Ascending aorta (tissue), 2 donors: ENCODE measurements around the gene PEAK1. TPM values are rescaled to one million over a fixed set of nuclear protein-coding genes. Genes with fewer than 3 reads are reported as not detected.
"Not testable (repeated sequence)": the region's sequence is repeated elsewhere in the genome, so short reads cannot be mapped to it uniquely, and the experiment has no call there.

ENCODE experiments used
- DNase-seq, 2 donors: peaks; one replicate each; pipeline ENCODE4 v3.0.0-alpha.2; 2019; ENCODE audit warnings: low spot score in 2 of 2
- H3K27ac ChIP-seq, 2 donors: fragments of 200-600 bp; sonication (generic); one replicate each; pipeline ENCODE4 v1.5.1; 2016 to 2017; ENCODE audit warnings: mild to moderate bottlenecking in 1 of 2
- H3K27me3 ChIP-seq: fragments of 200-600 bp; sonication (generic); one replicate; pipeline ENCODE4 v1.5.1; 2017
- H3K36me3 ChIP-seq, 2 donors: fragments of 200-600 bp; sonication (generic); one replicate each; pipeline ENCODE4 v1.5.1; 2016
- H3K4me1 ChIP-seq, 2 donors: fragments of 200-600 bp; sonication (generic); one replicate each; pipeline ENCODE4 v1.5.1; 2016 to 2017; ENCODE audit warnings: mild to moderate bottlenecking in 1 of 2
- H3K4me3 ChIP-seq, 2 donors: fragments of 200-600 bp; sonication (generic); one replicate each; pipeline ENCODE4 v1.5.1; 2016 to 2017; ENCODE audit warnings: mild to moderate bottlenecking in 1 of 2
- H3K9me3 ChIP-seq, 2 donors: fragments of 200-600 bp; sonication (generic); one replicate each; pipeline ENCODE4 v1.5.1; 2016
- CTCF ChIP-seq, 3 experiments: fragments of 200-600 bp in 2 of 3; fragments of 450-650 bp in 1 of 3; sonication (generic) in 2 of 3; IDR thresholded peaks; one replicate each; pipeline ENCODE4 v1.5.1; 2016 to 2019; ENCODE audit warnings: antibody characterized with exemption in 3 of 3, mild to moderate bottlenecking in 1 of 3, moderate library complexity in 1 of 3
- intact Hi-C: fragments of 100-400 bp; cut with DNase I; formaldehyde crosslinking; loops from one replicate; pipeline ENCODE4 v1.15.1; 2023
- total RNA-seq: library from RNA; depleted of rRNA; stranded (reverse); fragments of >200 nt; gene quantifications from one replicate; pipeline ENCODE4 v1.1.0, GENCODE V29; 2016

Gene PEAK1
- total RNA-seq, 1 donor from 2014 or later: 53.7 TPM

GRCh38 chr15:77180270-77180669 is 239.6 kb downstream of the PEAK1 start:
- no peak overlapping the region for H3K4me3 ChIP-seq
- DNase-seq: no peak
- H3K27me3 ChIP-seq: no peaks in the 10 kb centered on the region
- H3K9me3 ChIP-seq: no peaks in the 10 kb centered on the region
- no peaks in the 10 kb centered on the region for H3K4me1 ChIP-seq
- intact Hi-C loops: no loop called here
- no peaks in the 10 kb centered on the region for H3K36me3 ChIP-seq
- no peak overlapping the region for H3K27ac ChIP-seq
- no peak for TF ChIP-seq CTCF (IDR thresholded peaks at IDR 0.05)

- Histone ChIP-seq H3K4me1 (no peaks in the 10 kb centered on the region), H3K4me3 (no peak overlapping the region), H3K27me3 (no peaks in the 10 kb centered on the region), H3K27ac (no peak overlapping the region), H3K36me3 (no peaks in the 10 kb centered on the region), H3K9me3 (no peaks in the 10 kb centered on the region)
- no peak for DNase-seq
- TF ChIP-seq CTCF (IDR thresholded peaks at IDR 0.05): no peak
- intact Hi-C loops: no loop called here
Measured at GRCh38 chr15:77179541-77179998, 240.3 kb downstream of the PEAK1 start.

GRCh38 chr15:77178411-77178810 is 241.5 kb downstream of the PEAK1 start:
- H3K9me3 ChIP-seq: no peaks in the 10 kb centered on the region
- no peak for DNase-seq
- TF ChIP-seq CTCF (IDR thresholded peaks at IDR 0.05): no peak
- H3K4me3 ChIP-seq: no peak overlapping the region
- no peaks in the 10 kb centered on the region for H3K4me1 ChIP-seq
- H3K27ac ChIP-seq: no peak overlapping the region
- H3K27me3 ChIP-seq: no peaks in the 10 kb centered on the region
- intact Hi-C loops: no loop called here
- no peaks in the 10 kb centered on the region for H3K36me3 ChIP-seq

GRCh38 chr15:77176148-77176547 is 243.8 kb downstream of the PEAK1 start:
- H3K4me1 ChIP-seq, H3K27me3 ChIP-seq, H3K9me3 ChIP-seq, H3K36me3 ChIP-seq, H3K4me3 ChIP-seq, DNase-seq, intact Hi-C loops, H3K27ac ChIP-seq: not testable (repeated sequence)

GRCh38 chr15:77173487-77173886 is 246.4 kb downstream of the PEAK1 start:
- Histone ChIP-seq H3K36me3 (no peaks in the 10 kb centered on the region), H3K27ac (no peak overlapping the region), H3K4me3 (no peak overlapping the region), H3K27me3 (no peaks in the 10 kb centered on the region), H3K9me3 (no peaks in the 10 kb centered on the region), H3K4me1 (no peaks in the 10 kb centered on the region)
- no peak for TF ChIP-seq CTCF (IDR thresholded peaks at IDR 0.05)
- intact Hi-C loops: no loop called here
- no peak for DNase-seq

GRCh38 chr15:77171221-77171967 is 248.5 kb downstream of the PEAK1 start:
- intact Hi-C loops: no loop called here
- no peak for DNase-seq

More at GRCh38 chr15:77171221-77171967, 248.5 kb downstream of the PEAK1 start:
- Histone ChIP-seq H3K27me3 (no peaks in the 10 kb centered on the region), H3K27ac (no peak overlapping the region), H3K36me3 (no peaks in the 10 kb centered on the region), H3K4me3 (no peak overlapping the region), H3K9me3 (no peaks in the 10 kb centered on the region), H3K4me1 (no peaks in the 10 kb centered on the region)
- no peak for TF ChIP-seq CTCF (IDR thresholded peaks at IDR 0.05)
